Effector CD4-positive, alpha-beta T cell (primary cell): Measurements from ENCODE around the gene TNFSF9.

ENCODE experiments used
- DNase-seq: peaks from one replicate; pipeline ENCODE4 v3.0.0-alpha.2; 2020
- total RNA-seq: gene quantifications from one replicate; lab custom pipeline; 2026; lab: John Stamatoyannopoulos, UW

The TNFSF9 gene
- 7.7 reads per million, percentile 27 among the genes with 10 or more reads in this experiment for total RNA-seq

GRCh38 chr19:6530386-6531162 lies at the start of gene TNFSF9:
TNFSF9 (plus strand) TSS chr19:6531026; CDS start chr19:6531037, 11 bp downstream.
- DNase-seq: peak; percentile 72

- peak; percentile 43 for DNase-seq
Observed at GRCh38 chr19:6481541-6482342, 49.1 kb upstream of the TNFSF9 start, which contains the start of gene DENND1C. DENND1C (minus strand) TSS chr19:6481787; CDS start chr19:6481695, 92 bp downstream.

- no peak for DNase-seq
Observed at GRCh38 chr19:6482343-6482686, 48.5 kb upstream of the TNFSF9 start.

- DNase-seq: no peak
Observed at GRCh38 chr19:6483235-6483634, 47.6 kb upstream of the TNFSF9 start.

GRCh38 chr19:6484230-6484629 lies 46.6 kb upstream of the TNFSF9 start:
- no peak for DNase-seq

- DNase-seq: no peak
Observed at GRCh38 chr19:6484831-6485230, 46.0 kb upstream of the TNFSF9 start.

- no peak for DNase-seq
Observed at GRCh38 chr19:6489278-6490061, 41.4 kb upstream of the TNFSF9 start.

- DNase-seq: no peak
Observed at GRCh38 chr19:6490134-6490533, 40.7 kb upstream of the TNFSF9 start.

GRCh38 chr19:6491802-6492592 lies 38.8 kb upstream of the TNFSF9 start:
- DNase-seq: no peak

GRCh38 chr19:6494438-6495036 lies 36.3 kb upstream of the TNFSF9 start:
- no peak for DNase-seq

- DNase-seq: no peak
Observed at GRCh38 chr19:6495947-6496346, 34.9 kb upstream of the TNFSF9 start.

- DNase-seq: no peak
Observed at GRCh38 chr19:6498294-6499036, 32.4 kb upstream of the TNFSF9 start.

GRCh38 chr19:6499052-6499790 lies 31.6 kb upstream of the TNFSF9 start:
- DNase-seq: no peak

GRCh38 chr19:6500837-6501739 lies 29.7 kb upstream of the TNFSF9 start:
- no peak for DNase-seq

- no peak for DNase-seq
Observed at GRCh38 chr19:6501740-6502648, 28.8 kb upstream of the TNFSF9 start, which contains the start of gene TUBB4A. TUBB4A (minus strand) TSS chr19:6502309; CDS start chr19:6502212, 97 bp downstream.

- no peak for DNase-seq
Observed at GRCh38 chr19:6503407-6504201, 27.2 kb upstream of the TNFSF9 start.
